Islet precursor cell (in vitro differentiated cells): ENCODE data around the gene KIT.

Experiments used
- DNase-seq: peaks from one replicate; pipeline ENCODE4 v3.0.0-alpha.2; 2018

Gene KIT

GRCh38 chr4:54750341-54750740 lies 92.6 kb downstream of the KIT start:
- DNase-seq: no peak

- no peak for DNase-seq
These were observed 96.6 kb downstream of the KIT start for GRCh38 chr4:54754394-54754793.

DNA sequence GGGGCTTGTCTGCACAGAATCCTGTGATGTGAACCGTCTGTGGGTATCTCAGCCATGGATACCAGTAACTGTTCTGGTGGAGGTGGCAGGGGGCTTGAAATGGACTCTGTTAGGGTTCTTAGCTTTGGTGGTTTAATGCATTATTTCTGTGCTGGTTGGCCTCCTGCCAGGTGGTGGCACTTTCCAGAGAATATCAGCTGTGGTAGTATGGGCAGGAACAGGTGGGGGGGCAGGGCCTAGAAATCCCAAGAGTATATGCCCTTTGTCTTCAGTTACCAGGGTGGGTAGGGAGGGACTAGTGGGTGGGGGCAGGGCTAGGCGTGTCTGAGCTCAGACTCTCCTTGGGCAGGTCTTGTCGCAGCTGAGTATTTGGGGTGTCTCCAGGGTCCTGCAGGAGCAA lies 106.7 kb downstream of the KIT start:
- no peak for DNase-seq

- no peak for DNase-seq
These were observed 109.6 kb downstream of the KIT start for GRCh38 chr4:54767376-54767775.

DNA sequence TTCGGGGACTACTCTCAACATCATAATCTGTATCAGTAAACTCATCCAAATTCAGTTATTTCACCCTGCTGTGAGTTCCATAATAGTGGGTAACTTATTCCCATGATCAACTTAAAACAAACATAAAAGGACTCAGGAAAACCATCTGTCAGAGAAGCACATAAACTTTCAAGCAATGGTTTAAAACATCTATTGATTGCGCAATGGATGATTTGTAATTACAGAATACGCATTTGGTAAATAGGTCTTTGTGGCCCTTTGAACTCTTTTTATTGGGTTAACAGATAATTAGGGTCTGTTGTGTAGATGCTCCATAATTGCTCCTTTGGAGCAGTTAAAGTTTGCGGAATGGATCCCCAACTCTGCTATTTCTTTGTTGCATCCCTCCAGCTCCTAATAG lies 115.3 kb downstream of the KIT start:
- DNase-seq: no peak

GRCh38 chr4:54779036-54779435 lies 121.3 kb downstream of the KIT start:
- no peak for DNase-seq

GRCh38 chr4:54779476-54780148 lies 121.9 kb downstream of the KIT start:
- DNase-seq: no peak

- no peak for DNase-seq
These were observed 122.4 kb downstream of the KIT start for GRCh38 chr4:54780149-54780495.

DNA sequence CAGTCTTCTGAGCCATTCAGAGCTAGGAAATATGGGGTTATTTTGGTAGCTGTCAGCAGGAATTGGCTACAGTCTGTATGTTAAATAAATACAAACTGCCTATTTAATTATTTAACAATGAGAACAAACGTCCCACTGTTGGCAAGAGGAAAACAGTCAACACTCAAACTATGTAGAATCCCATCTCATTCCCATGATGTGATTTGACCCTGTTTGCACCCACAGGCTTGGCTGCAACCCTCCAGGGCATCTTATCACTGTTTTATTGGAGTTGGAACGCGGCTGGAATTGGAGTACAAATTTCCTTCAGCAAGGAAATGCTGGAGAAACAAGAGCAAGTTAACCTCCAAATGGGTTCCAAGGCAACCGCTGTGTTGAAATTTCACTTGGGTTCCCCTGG lies 124.0 kb downstream of the KIT start:
- DNase-seq: no peak

GRCh38 chr4:54783402-54784110 lies 125.8 kb downstream of the KIT start:
- DNase-seq: no peak

- DNase-seq: no peak
These were observed 126.5 kb downstream of the KIT start for GRCh38 chr4:54784161-54784671.
